HCT116 (cell line): ENCODE data around the gene TLE5. TPM values are rescaled to one million over a fixed set of nuclear protein-coding genes. Genes with fewer than 3 reads are reported as not detected.

Experiments
- ATAC-seq: fragments of 200-7000 bp; cut with Tn5 transposase; 2 replicates; pipeline ENCODE4 v1.9.1; 2020; ENCODE audit warnings: mild to moderate bottlenecking, moderate library complexity
- BruUV-seq: library from RNA; stranded (reverse); fragments of 400-500 nt; replicated peaks from 2 replicates; lab custom pipeline; 2021; lab: Mats Ljungman, UMichigan
- CTCF ChIA-PET: fragments of 300-600 bp; sonication (Branson Sonifier 250); formaldehyde crosslinking; loops from one replicate; lab custom pipeline; 2021; ENCODE audit warnings: antibody characterized with exemption; lab: Charles Lee
- POLR2A ChIA-PET: fragments of 300-600, 350-600 bp; sonication (Branson Sonifier 250); formaldehyde crosslinking; loops from one replicate; lab custom pipeline; 2021; ENCODE audit warnings: antibody characterized with exemption; lab: Charles Lee
- RAD21 ChIA-PET, 2 experiments: fragments of 300-600 bp; sonication (Branson Sonifier 250); formaldehyde crosslinking; loops; one replicate each; lab custom pipeline; 2023; ENCODE audit warnings: low total read pairs in 2 of 2; ENCODE audit not compliant: uncharacterized antibody in 2 of 2, unreplicated experiment in 2 of 2, low non-redundant PET in 1 of 2; lab: Charles Lee
- DNase-seq: peaks from one replicate; pipeline ENCODE4 v3.0.0-alpha.2; 2010; ENCODE audit warnings: low read depth, low spot score
- H2AFZ ChIP-seq: fragments of 200-600 bp; shearing (Covaris generic), sonication (generic); 2 replicates; pipeline ENCODE4 v1.6.1; 2017; ENCODE audit warnings: low read depth, mixed run types, mixed read lengths, antibody characterized with exemption, low read length; ENCODE audit not compliant: poor library complexity, severe bottlenecking
- H3K27ac ChIP-seq: 2 replicates; pipeline ENCODE4 v1.5.1; 2012; ENCODE audit warnings: low read depth, low read length
- H3K27me3 ChIP-seq: fragments of 200-600 bp; sonication (generic); 2 replicates; pipeline ENCODE4 v1.6.1; 2016; ENCODE audit warnings: mixed run types, low read length, mixed read lengths; ENCODE audit not compliant: insufficient read depth
- H3K36me3 ChIP-seq, 2 experiments: fragments of 200-500 bp in 1 of 2; fragments of 200-600 bp in 1 of 2; sonication (Bioruptor generic) in 1 of 2; sonication (generic) in 1 of 2; 2 replicates each; pipeline versions ENCODE4 v1.5.1 to v1.6.1; 2014 to 2016; ENCODE audit warnings: low read length in 2 of 2, inconsistent platforms in 1 of 2, mixed read lengths in 1 of 2, mixed run types in 1 of 2; ENCODE audit not compliant: insufficient read depth in 2 of 2, control insufficient read depth in 1 of 2
- H3K4me1 ChIP-seq, 2 experiments: fragments of 200-600 bp in 1 of 2; sonication (generic) in 1 of 2; 2 replicates each; pipeline versions ENCODE4 v1.5.1 to v1.6.1; 2012 to 2017; ENCODE audit warnings: low read length in 2 of 2, inconsistent platforms in 1 of 2, mild to moderate bottlenecking in 1 of 2, mixed read lengths in 1 of 2, mixed run types in 1 of 2, moderate library complexity in 1 of 2; ENCODE audit not compliant: insufficient read depth in 2 of 2, control insufficient read depth in 1 of 2
- H3K4me2 ChIP-seq: fragments of 200-600 bp; sonication (generic); 2 replicates; pipeline ENCODE4 v1.6.1; 2017; ENCODE audit warnings: mixed run types, low read length, mixed read lengths
- H3K4me3 ChIP-seq, 2 experiments: fragments of 200-600 bp in 1 of 2; sonication (generic) in 1 of 2; replicated peaks in 1 of 2; 2 replicates each; pipeline ENCODE4 v1.5.1; 2011 to 2016; ENCODE audit warnings: low read length in 2 of 2, control low read depth in 1 of 2, low read depth in 1 of 2, mild to moderate bottlenecking in 1 of 2, mixed read lengths in 1 of 2, mixed run types in 1 of 2
- H3K79me2 ChIP-seq: fragments of 200-600 bp; sonication (generic); 2 replicates; pipeline ENCODE4 v1.6.1; 2017; ENCODE audit warnings: mild to moderate bottlenecking, mixed run types, low read length, moderate library complexity, mixed read lengths; ENCODE audit not compliant: insufficient read depth
- H3K9ac ChIP-seq: fragments of 200-600 bp; sonication (generic); 2 replicates; pipeline ENCODE4 v1.6.1; 2016; ENCODE audit warnings: low read length, mixed read lengths
- H3K9me2 ChIP-seq: fragments of 200-600 bp; sonication (generic), shearing (Covaris generic); 2 replicates; pipeline ENCODE4 v1.6.1; 2017; ENCODE audit warnings: mixed run types, mild to moderate bottlenecking, moderate library complexity; ENCODE audit not compliant: insufficient read depth
- H3K9me3 ChIP-seq, 2 experiments: fragments of 200-500 bp in 1 of 2; fragments of 200-600 bp in 1 of 2; sonication (Bioruptor generic) in 1 of 2; sonication (generic) in 1 of 2; 2 replicates each; pipeline ENCODE4 v1.6.1; 2014 to 2017; ENCODE audit warnings: low read length in 2 of 2, mixed read lengths in 2 of 2, inconsistent platforms in 1 of 2, low read depth in 1 of 2, mild to moderate bottlenecking in 1 of 2, mixed run types in 1 of 2, moderate library complexity in 1 of 2; ENCODE audit not compliant: control insufficient read depth in 1 of 2, insufficient read depth in 1 of 2
- H4K20me1 ChIP-seq: fragments of 200-600 bp; sonication (generic), shearing (Covaris generic); 2 replicates; pipeline ENCODE4 v1.6.1; 2017; ENCODE audit warnings: mixed run types, mild to moderate bottlenecking, moderate library complexity; ENCODE audit not compliant: insufficient read depth
- ATF3 ChIP-seq: IDR thresholded peaks from 2 replicates; pipeline ENCODE4 v1.6.1; 2012
- CBX3 ChIP-seq: IDR thresholded peaks from 2 replicates; pipeline ENCODE4 v1.6.1; 2012; ENCODE audit warnings: low read depth
- CEBPB ChIP-seq: IDR thresholded peaks from 2 replicates; pipeline ENCODE4 v1.6.1; 2012; ENCODE audit warnings: low read depth
- CTCF ChIP-seq, 3 experiments: fragments of 200-600 bp in 1 of 3; sonication (generic) in 1 of 3; IDR thresholded peaks in 2 of 3; conservative IDR thresholded peaks in 1 of 3; 2 replicates each; pipeline ENCODE4 v1.5.1; 2012 to 2017; ENCODE audit warnings: low read depth in 2 of 3, low read length in 2 of 3, antibody characterized with exemption in 1 of 3, borderline replicate concordance in 1 of 3, control low read depth in 1 of 3, mild to moderate bottlenecking in 1 of 3, mixed read lengths in 1 of 3, mixed run types in 1 of 3, moderate library complexity in 1 of 3; ENCODE audit not compliant: insufficient read depth in 1 of 3
- EGR1 ChIP-seq: IDR thresholded peaks from 2 replicates; pipeline ENCODE4 v1.6.1; 2012; ENCODE audit warnings: low read depth
- ELF1 ChIP-seq: IDR thresholded peaks from 2 replicates; pipeline ENCODE4 v1.6.1; 2012; ENCODE audit warnings: low read depth, borderline replicate concordance
- EZH2 ChIP-seq: fragments of 200-600 bp; sonication (generic); IDR thresholded peaks from 2 replicates; pipeline ENCODE4 v1.6.1; 2017; ENCODE audit warnings: antibody characterized with exemption, mixed run types
- EZH2phosphoT487 ChIP-seq: fragments of 200-600 bp; IDR thresholded peaks from 2 replicates; pipeline ENCODE4 v1.6.1; 2018; ENCODE audit warnings: antibody characterized with exemption, borderline replicate concordance
- FOSL1 ChIP-seq: IDR thresholded peaks from 2 replicates; pipeline ENCODE4 v1.6.1; 2012; ENCODE audit warnings: low read depth
- JUND ChIP-seq: IDR thresholded peaks from 2 replicates; pipeline ENCODE4 v1.6.1; 2012
- MAX ChIP-seq: IDR thresholded peaks from 2 replicates; pipeline ENCODE4 v1.6.1; 2012
- POLR2A ChIP-seq: IDR thresholded peaks from 2 replicates; pipeline ENCODE4 v1.7.0; 2011; ENCODE audit warnings: borderline replicate concordance; ENCODE audit not compliant: insufficient read depth, insufficient read length; ENCODE audit errors: extremely low read depth
- POLR2AphosphoS5 ChIP-seq: IDR thresholded peaks from 2 replicates; pipeline ENCODE4 v1.6.1; 2011; ENCODE audit warnings: mild to moderate bottlenecking, low read depth, low read length, moderate library complexity
- RAD21 ChIP-seq: IDR thresholded peaks from 2 replicates; pipeline ENCODE4 v1.6.1; 2012; ENCODE audit warnings: low read depth, mild to moderate bottlenecking
- REST ChIP-seq: IDR thresholded peaks from 2 replicates; pipeline ENCODE4 v1.6.1; 2012; ENCODE audit warnings: low read depth
- SIN3A ChIP-seq: IDR thresholded peaks from 2 replicates; pipeline ENCODE4 v1.6.1; 2012; ENCODE audit warnings: low read depth
- TCF7L2 ChIP-seq: IDR thresholded peaks from 2 replicates; pipeline ENCODE4 v1.7.0; 2011; ENCODE audit warnings: borderline replicate concordance, inconsistent platforms; ENCODE audit not compliant: insufficient read depth, insufficient read length; ENCODE audit errors: extremely low read depth
- ZBTB33 ChIP-seq: IDR thresholded peaks from 2 replicates; pipeline ENCODE4 v1.6.1; 2011; ENCODE audit warnings: mild to moderate bottlenecking, low read length, moderate library complexity; ENCODE audit not compliant: insufficient replicate concordance; ENCODE audit errors: extremely low read depth
- ZFX ChIP-seq: fragments of 450-650 bp; IDR thresholded peaks from 2 replicates; pipeline ENCODE4 v1.6.1; 2017
- intact Hi-C: fragments of 100-400 bp; cut with micrococcal nuclease; formaldehyde crosslinking; loops from 2 replicates; pipeline ENCODE4 v1.10.0; 2022
- total RNA-seq: library from RNA; stranded (reverse); gene quantifications from one replicate; pipeline ENCODE4 v1.2.1, GENCODE V29; 2021; ENCODE audit not compliant: unreplicated experiment

The TLE5 gene
- total RNA-seq, 1 experiment from 2014 or later, result 263 TPM

- POLR2A ChIA-PET, result no interaction called here
- Histone ChIP-seq H3K4me1 (peaks cover 0 to 3% of the 10 kb centered on the region in 2 experiments; a peak in 1 of 4 replicates), H3K79me2 (no peaks in the 10 kb centered on the region), H3K4me2 (no peak overlapping the region), H3K27me3 (no peaks in the 10 kb centered on the region), H4K20me1 (no peaks in the 10 kb centered on the region), H3K9ac (no peak overlapping the region), H3K4me3 (no peak overlapping the region), H3K27ac (no peak overlapping the region), H3K36me3 (no peaks in the 10 kb centered on the region), H2AFZ (no peak overlapping the region), H3K9me2 (no peaks in the 10 kb centered on the region), H3K9me3 (no peaks in the 10 kb centered on the region)
- TF ChIP-seq RAD21, result no peak
- no peak for TF ChIP-seq CBX3
- no peak for TF ChIP-seq POLR2AphosphoS5
- TF ChIP-seq CTCF (IDR thresholded peaks at IDR 0.05 in 2 of 3, conservative IDR thresholded peaks at IDR 0.05 in 1 of 3; ENCODE audit: borderline replicate concordance in 1 of 3, insufficient read depth in 1 of 3, low read depth in 2 of 3, low read length in 2 of 3), result no peak
- no peak for TF ChIP-seq FOSL1
- TF ChIP-seq ATF3, result no peak
- TF ChIP-seq SIN3A, result no peak
- TF ChIP-seq ELF1, result no peak
- no peak for TF ChIP-seq EZH2
- no peak for TF ChIP-seq JUND
- TF ChIP-seq ZFX, result no peak
- no peak for TF ChIP-seq POLR2A
- TF ChIP-seq TCF7L2, result no peak
- no peak for TF ChIP-seq CEBPB
- TF ChIP-seq EGR1, result no peak
- TF ChIP-seq EZH2phosphoT487, result no peak
- TF ChIP-seq MAX, result no peak
- no peak for TF ChIP-seq ZBTB33
- no peak for TF ChIP-seq REST
- intact Hi-C loops, result no loop called here
- BruUV-seq, result no TSS peak
- ATAC-seq (no peak), DNase-seq (no peak)
- CTCF ChIA-PET, result no interaction called here
- RAD21 ChIA-PET, result no interaction called here
These were observed 53.3 kb downstream of the TLE5 start for GRCh38 chr19:3008994-3009393.
